ENCODE results near the gene PRRT1.

DNA sequence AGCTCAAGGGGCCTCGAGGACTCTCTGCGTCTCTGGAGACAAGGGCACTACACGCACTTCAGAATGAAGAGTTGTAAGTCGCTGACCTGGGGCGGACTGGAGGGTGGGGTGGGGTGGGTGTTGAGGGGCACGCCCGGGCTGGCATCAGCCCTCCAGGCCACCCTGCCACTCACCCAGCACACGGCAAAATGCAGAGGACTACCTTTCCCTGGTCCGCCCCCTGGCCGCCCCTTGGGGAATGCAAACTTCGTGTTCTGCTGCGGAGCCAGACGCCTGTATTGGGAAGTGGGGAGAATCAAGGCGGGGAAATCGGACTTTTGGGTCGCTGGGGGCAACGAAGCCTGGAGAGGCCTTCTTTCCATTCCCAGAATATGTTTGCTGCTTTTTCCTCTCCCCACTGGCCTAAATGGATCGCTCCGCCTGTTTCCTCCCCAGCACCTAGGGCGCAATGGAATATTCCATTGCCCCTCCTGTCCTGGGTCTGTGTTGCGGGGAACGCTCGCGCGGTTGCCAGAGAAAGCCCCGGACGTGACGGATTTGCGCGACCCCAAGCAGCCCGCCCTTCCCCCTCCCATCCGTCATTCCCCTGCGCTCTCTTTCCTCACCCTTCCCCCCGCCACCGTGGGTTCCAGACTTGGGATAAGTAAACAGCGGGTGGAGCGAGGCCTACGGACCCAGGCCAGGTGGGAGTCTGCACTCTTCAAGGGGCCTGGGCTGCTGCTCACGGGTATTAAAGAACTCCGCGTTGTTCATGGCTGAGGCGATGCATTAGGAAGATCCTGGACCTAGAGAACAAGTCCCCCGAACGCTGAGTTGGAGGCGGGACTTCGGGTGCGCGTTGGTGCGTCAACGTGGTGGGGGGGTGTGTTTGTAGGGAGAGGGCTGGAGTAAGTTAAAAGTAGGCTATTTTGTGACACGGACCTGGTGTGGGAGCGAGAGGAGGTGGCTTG lies 2.1 kb upstream of the PRRT1 start, which contains the start of gene PPT2:
- TF ChIP-seq, protein P1, sequence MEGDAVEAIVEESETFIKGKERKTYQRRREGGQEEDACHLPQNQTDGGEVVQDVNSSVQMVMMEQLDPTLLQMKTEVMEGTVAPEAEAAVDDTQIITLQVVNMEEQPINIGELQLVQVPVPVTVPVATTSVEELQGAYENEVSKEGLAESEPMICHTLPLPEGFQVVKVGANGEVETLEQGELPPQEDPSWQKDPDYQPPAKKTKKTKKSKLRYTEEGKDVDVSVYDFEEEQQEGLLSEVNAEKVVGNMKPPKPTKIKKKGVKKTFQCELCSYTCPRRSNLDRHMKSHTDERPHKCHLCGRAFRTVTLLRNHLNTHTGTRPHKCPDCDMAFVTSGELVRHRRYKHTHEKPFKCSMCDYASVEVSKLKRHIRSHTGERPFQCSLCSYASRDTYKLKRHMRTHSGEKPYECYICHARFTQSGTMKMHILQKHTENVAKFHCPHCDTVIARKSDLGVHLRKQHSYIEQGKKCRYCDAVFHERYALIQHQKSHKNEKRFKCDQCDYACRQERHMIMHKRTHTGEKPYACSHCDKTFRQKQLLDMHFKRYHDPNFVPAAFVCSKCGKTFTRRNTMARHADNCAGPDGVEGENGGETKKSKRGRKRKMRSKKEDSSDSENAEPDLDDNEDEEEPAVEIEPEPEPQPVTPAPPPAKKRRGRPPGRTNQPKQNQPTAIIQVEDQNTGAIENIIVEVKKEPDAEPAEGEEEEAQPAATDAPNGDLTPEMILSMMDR (IDR thresholded peaks at IDR 0.05; ENCODE audit: insufficient read depth, low read length, poor library complexity, severe bottlenecking), result no peak
- TF ChIP-seq EZH2phosphoT487 (conservative IDR thresholded peaks at IDR 0.05; ENCODE audit: low read length), result no peak

All from SU-DHL-6 (cell line).